Measurements from ENCODE around the gene SRRM3. TPM values are rescaled to one million over a fixed set of nuclear protein-coding genes. Genes with fewer than 3 reads are reported as not detected.
"Not testable (repeated sequence)": the region's sequence is repeated elsewhere in the genome, so short reads cannot be mapped to it uniquely, and the experiment has no call there.

Gene SRRM3
- total RNA-seq, 1 experiment from 2014 or later: 0.40 TPM

GRCh38 chr7:76314042-76314721, 112.5 kb downstream of the SRRM3 start:
- peak; percentile 91 for DNase-seq (ENCODE audit: low read depth)

- DNase-seq (ENCODE audit: low read depth): not testable (repeated sequence)
Observed at GRCh38 chr7:76314740-76315139, 113.0 kb downstream of the SRRM3 start.

- DNase-seq (ENCODE audit: low read depth): peak; percentile 80
Observed at GRCh38 chr7:76315364-76315763, 113.7 kb downstream of the SRRM3 start.

GRCh38 chr7:76316984-76317781, 115.5 kb downstream of the SRRM3 start:
- DNase-seq (ENCODE audit: low read depth): no peak

GRCh38 chr7:76317782-76318487, 116.2 kb downstream of the SRRM3 start:
- DNase-seq (ENCODE audit: low read depth): peak; percentile 96

- peak; percentile 98 for DNase-seq (ENCODE audit: low read depth)
Observed at GRCh38 chr7:76318488-76319353, 117.0 kb downstream of the SRRM3 start.

- no peak for DNase-seq (ENCODE audit: low read depth)
Observed at GRCh38 chr7:76325092-76325491, 123.4 kb downstream of the SRRM3 start.

GRCh38 chr7:76325811-76326210, 124.1 kb downstream of the SRRM3 start:
- DNase-seq (ENCODE audit: low read depth): no peak

GRCh38 chr7:76326646-76327233, 125.0 kb downstream of the SRRM3 start:
- DNase-seq (ENCODE audit: low read depth): peak; percentile 54

- no peak for DNase-seq (ENCODE audit: low read depth)
Observed at GRCh38 chr7:76327610-76328009, 125.9 kb downstream of the SRRM3 start.

GRCh38 chr7:76328389-76328788, 126.7 kb downstream of the SRRM3 start:
- no peak for DNase-seq (ENCODE audit: low read depth)

GRCh38 chr7:76329479-76329878, 127.8 kb downstream of the SRRM3 start:
- DNase-seq (ENCODE audit: low read depth): no peak

GRCh38 chr7:76330261-76330660, 128.6 kb downstream of the SRRM3 start:
- DNase-seq (ENCODE audit: low read depth): no peak

- DNase-seq (ENCODE audit: low read depth): no peak
Observed at GRCh38 chr7:76330673-76331072, 129.0 kb downstream of the SRRM3 start.

GRCh38 chr7:76332078-76332477, 130.4 kb downstream of the SRRM3 start:
- no peak for DNase-seq (ENCODE audit: low read depth)

GRCh38 chr7:76333511-76334101, 131.9 kb downstream of the SRRM3 start:
- no peak for DNase-seq (ENCODE audit: low read depth)

GRCh38 chr7:76334320-76334967, 132.7 kb downstream of the SRRM3 start:
- DNase-seq (ENCODE audit: low read depth): no peak

- DNase-seq (ENCODE audit: low read depth): not testable (repeated sequence)
Observed at GRCh38 chr7:76335417-76335816, 133.7 kb downstream of the SRRM3 start.

- no peak for DNase-seq (ENCODE audit: low read depth)
Observed at GRCh38 chr7:76336094-76336493, 134.4 kb downstream of the SRRM3 start.
